ENCODE data around the gene SGPP1.
"Not testable (repeated sequence)": the region's sequence is repeated elsewhere in the genome, so short reads cannot be mapped to it uniquely, and the experiment has no call there.

Gene SGPP1

GRCh38 chr14:63677891-63678379 is 49.9 kb downstream of the SGPP1 start:
- peak overlapping the region; percentile 6 for H3K27ac ChIP-seq
- peak; percentile 90 for DNase-seq (ENCODE audit: low read depth, low spot score)

GRCh38 chr14:63676615-63677014 is 51.2 kb downstream of the SGPP1 start:
- no peak overlapping the region for H3K27ac ChIP-seq
- no peak for DNase-seq (ENCODE audit: low read depth, low spot score)

- no peak overlapping the region for H3K27ac ChIP-seq
- no peak for DNase-seq (ENCODE audit: low read depth, low spot score)
Observed at GRCh38 chr14:63673886-63674497, 53.9 kb downstream of the SGPP1 start.

- DNase-seq (ENCODE audit: low read depth, low spot score) = no peak
- no peak overlapping the region for H3K27ac ChIP-seq
Observed at GRCh38 chr14:63673255-63673654, 54.6 kb downstream of the SGPP1 start.

- no peak for DNase-seq (ENCODE audit: low read depth, low spot score)
- H3K27ac ChIP-seq = no peak overlapping the region
Observed at GRCh38 chr14:63672417-63673180, 55.3 kb downstream of the SGPP1 start.

- H3K27ac ChIP-seq = no peak overlapping the region
Observed at GRCh38 chr14:63671987-63672386, 55.9 kb downstream of the SGPP1 start.

GRCh38 chr14:63670692-63671091 is 57.2 kb downstream of the SGPP1 start:
- no peak overlapping the region for H3K27ac ChIP-seq
- no peak for DNase-seq (ENCODE audit: low read depth, low spot score)

More at GRCh38 chr14:63671987-63672386, 55.9 kb downstream of the SGPP1 start:
- no peak for DNase-seq (ENCODE audit: low read depth, low spot score)

- no peak overlapping the region for H3K27ac ChIP-seq
- DNase-seq (ENCODE audit: low read depth, low spot score) = no peak
Observed at GRCh38 chr14:63666335-63666734, 61.5 kb downstream of the SGPP1 start.

- no peak for DNase-seq (ENCODE audit: low read depth, low spot score)
- no peak overlapping the region for H3K27ac ChIP-seq
Observed at GRCh38 chr14:63663428-63664341, 64.2 kb downstream of the SGPP1 start.

GRCh38 chr14:63662776-63663175 is 65.1 kb downstream of the SGPP1 start:
- DNase-seq (ENCODE audit: low read depth, low spot score) = no peak
- H3K27ac ChIP-seq = no peak overlapping the region

- not testable (repeated sequence) for DNase-seq (ENCODE audit: low read depth, low spot score)
Observed at GRCh38 chr14:63661881-63662280, 66.0 kb downstream of the SGPP1 start.

GRCh38 chr14:63659726-63660125 is 68.1 kb downstream of the SGPP1 start:
- DNase-seq (ENCODE audit: low read depth, low spot score) = no peak

More at GRCh38 chr14:63661881-63662280, 66.0 kb downstream of the SGPP1 start:
- not testable (repeated sequence) for H3K27ac ChIP-seq

GRCh38 chr14:63656194-63656593 is 71.7 kb downstream of the SGPP1 start:
- no peak for DNase-seq (ENCODE audit: low read depth, low spot score)
- no peak overlapping the region for H3K27ac ChIP-seq

More at GRCh38 chr14:63659726-63660125, 68.1 kb downstream of the SGPP1 start:
- H3K27ac ChIP-seq = no peak overlapping the region

- DNase-seq (ENCODE audit: low read depth, low spot score) = no peak
- no peak overlapping the region for H3K27ac ChIP-seq
Observed at GRCh38 chr14:63654936-63655335, 72.9 kb downstream of the SGPP1 start.

- DNase-seq (ENCODE audit: low read depth, low spot score) = no peak
- H3K27ac ChIP-seq = no peak overlapping the region
Observed at GRCh38 chr14:63654346-63654745, 73.5 kb downstream of the SGPP1 start.

GRCh38 chr14:63652406-63652805 is 75.5 kb downstream of the SGPP1 start:
- H3K27ac ChIP-seq = no peak overlapping the region
- DNase-seq (ENCODE audit: low read depth, low spot score) = no peak

GRCh38 chr14:63650256-63650952 is 77.5 kb downstream of the SGPP1 start:
- no peak for DNase-seq (ENCODE audit: low read depth, low spot score)
- no peak overlapping the region for H3K27ac ChIP-seq

GRCh38 chr14:63647696-63648410 is 80.0 kb downstream of the SGPP1 start:
- DNase-seq (ENCODE audit: low read depth, low spot score) = no peak
- no peak overlapping the region for H3K27ac ChIP-seq

- no peak overlapping the region for H3K27ac ChIP-seq
Observed at GRCh38 chr14:63644741-63645140, 83.1 kb downstream of the SGPP1 start.

More at GRCh38 chr14:63644741-63645140, 83.1 kb downstream of the SGPP1 start:
- no peak for DNase-seq (ENCODE audit: low read depth, low spot score)
